NT2/D1 (cell line): ENCODE data around the gene DNAH17.

ENCODE experiments used
- DNase-seq: peaks from one replicate; pipeline ENCODE4 v3.0.0-alpha.2; 2011; ENCODE audit warnings: low read depth, low spot score
- H3K27me3 ChIP-seq: 2 replicates; pipeline ENCODE4 v1.6.0; 2011; ENCODE audit warnings: mild to moderate bottlenecking; ENCODE audit not compliant: insufficient read length, insufficient read depth
- H3K36me3 ChIP-seq: 2 replicates; pipeline ENCODE4 v1.6.1; 2011; ENCODE audit warnings: mild to moderate bottlenecking, low read length, mixed read lengths; ENCODE audit not compliant: insufficient read depth, insufficient read length
- H3K4me1 ChIP-seq: 2 replicates; pipeline ENCODE4 v1.5.1; 2011; ENCODE audit not compliant: insufficient read depth, insufficient read length
- H3K4me3 ChIP-seq: 2 replicates; pipeline ENCODE4 v1.5.1; 2011; ENCODE audit warnings: low read depth; ENCODE audit not compliant: insufficient read length
- H3K9ac ChIP-seq: 2 replicates; pipeline ENCODE4 v1.6.0; 2011; ENCODE audit warnings: low read depth; ENCODE audit not compliant: insufficient read length
- H3K9me3 ChIP-seq: 2 replicates; pipeline ENCODE4 v1.5.1; 2011; ENCODE audit warnings: mild to moderate bottlenecking, low read length; ENCODE audit not compliant: insufficient read depth
- SUZ12 ChIP-seq: IDR thresholded peaks from 2 replicates; pipeline ENCODE4 v1.6.1; 2011; ENCODE audit not compliant: insufficient read length, insufficient read depth; ENCODE audit errors: extremely low read depth
- YY1 ChIP-seq: IDR thresholded peaks from 2 replicates; pipeline ENCODE4 v1.6.1; 2011; ENCODE audit not compliant: insufficient read length, insufficient read depth
- ZNF274 ChIP-seq: IDR thresholded peaks from 2 replicates; pipeline ENCODE4 v1.6.1; 2011; ENCODE audit warnings: mild to moderate bottlenecking, low read depth, low read length

DNAH17 gene

DNA sequence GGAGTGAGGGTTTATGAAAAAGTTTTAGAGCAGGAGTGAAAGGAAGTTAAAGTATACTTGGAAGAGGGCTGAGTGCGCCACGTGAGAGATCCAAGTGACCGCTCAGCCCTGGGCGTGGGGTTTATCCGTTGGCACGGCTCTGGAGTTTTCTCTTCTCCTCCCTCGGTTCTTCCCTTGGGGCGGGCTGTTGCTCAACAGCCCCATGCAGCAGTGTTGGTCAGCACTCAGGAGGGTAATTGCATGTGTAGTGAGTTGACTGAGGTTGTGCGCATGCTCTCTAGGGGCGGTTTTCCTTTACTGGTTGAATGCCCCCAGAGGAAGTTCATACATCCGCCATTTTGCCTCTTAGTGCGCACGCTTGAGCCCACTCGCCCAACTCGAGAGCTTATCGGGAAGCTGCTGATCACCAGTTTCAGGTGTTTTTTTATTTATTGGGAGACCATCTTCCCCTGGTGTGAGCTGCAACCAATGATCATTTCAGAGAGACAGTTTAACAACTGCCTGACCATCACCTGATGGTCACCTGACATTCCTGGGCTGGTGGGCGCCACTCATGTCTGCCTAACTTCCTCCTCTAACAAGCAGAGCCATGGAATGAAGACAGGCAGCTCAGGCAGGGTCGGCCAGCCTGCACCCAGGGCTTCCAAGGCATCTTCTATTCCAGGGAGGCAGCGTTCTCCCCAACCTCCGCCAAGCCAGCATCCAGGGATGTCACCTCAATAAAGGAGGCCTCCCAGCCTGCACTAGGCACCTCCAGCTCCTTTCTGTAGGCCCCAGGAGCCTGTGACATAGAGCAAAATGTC is 41.3 kb upstream of the DNAH17 start:
- H3K9ac ChIP-seq, result no peak overlapping the region

DNA sequence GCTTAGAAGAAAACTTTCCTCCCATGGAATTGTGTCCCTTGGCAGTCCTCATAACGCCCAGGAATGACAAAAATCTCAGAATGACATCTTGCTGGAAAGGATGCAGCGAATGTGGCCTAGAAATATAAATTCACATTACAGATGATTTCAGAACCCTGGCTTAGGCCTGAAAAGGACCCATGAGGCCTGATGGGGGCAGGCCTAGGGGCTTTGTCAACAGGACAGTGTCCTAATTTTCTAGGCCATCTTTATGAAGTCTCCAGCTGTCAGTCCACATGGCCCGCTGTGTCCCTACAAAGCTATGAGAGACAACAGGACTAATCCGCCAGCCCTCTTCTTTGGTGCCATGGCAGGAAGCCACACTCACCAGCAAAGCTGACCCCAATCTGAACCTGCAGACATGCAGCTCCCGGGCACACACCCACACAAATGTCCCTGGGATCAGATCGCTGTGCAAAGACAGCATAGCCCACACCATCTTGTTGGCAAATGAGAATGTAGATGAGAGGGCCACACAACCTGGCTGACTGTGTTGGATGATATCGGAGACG is 40.4 kb upstream of the DNAH17 start:
- Histone ChIP-seq H3K36me3 (no peaks in the 10 kb centered on the region), H3K27me3 (no peaks in the 10 kb centered on the region), H3K9ac (no peak overlapping the region), H3K9me3 (peaks cover 10% of the 10 kb centered on the region), H3K4me3 (no peak overlapping the region), H3K4me1 (no peaks in the 10 kb centered on the region)
- TF ChIP-seq YY1 (no peak), ZNF274 (no peak), SUZ12 (no peak)
- DNase-seq, result no peak

More for the DNA sequence above, 41.3 kb upstream of the DNAH17 start:
- Histone ChIP-seq H3K9me3 (peaks cover 10% of the 10 kb centered on the region), H3K4me1 (no peaks in the 10 kb centered on the region), H3K36me3 (no peaks in the 10 kb centered on the region), H3K4me3 (no peak overlapping the region), H3K27me3 (no peaks in the 10 kb centered on the region)
- no peak for DNase-seq
- no peak for TF ChIP-seq SUZ12
- TF ChIP-seq ZNF274, result no peak
- TF ChIP-seq YY1, result no peak

DNA sequence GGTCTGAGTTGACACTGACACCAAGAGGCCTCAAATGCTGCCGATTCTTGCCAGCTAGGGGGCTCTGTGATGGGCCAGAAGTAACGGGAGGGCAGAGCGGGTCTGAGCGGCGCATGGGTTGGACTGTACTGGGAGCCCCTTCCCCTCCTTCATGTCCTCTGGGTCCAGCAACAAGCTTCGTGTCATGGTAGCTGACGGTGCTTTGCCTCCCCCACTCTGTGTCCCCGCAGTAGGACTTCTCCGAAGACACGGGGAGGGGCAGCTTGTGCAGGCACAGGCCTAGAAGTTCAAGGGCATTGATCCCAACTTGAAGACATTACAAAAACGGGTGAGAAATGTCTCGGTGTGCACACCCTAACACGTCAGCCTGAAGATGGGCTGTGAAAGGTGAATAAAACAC is 39.8 kb upstream of the DNAH17 start:
- TF ChIP-seq SUZ12 (no peak), ZNF274 (no peak), YY1 (no peak)
- peaks cover 10% of the 10 kb centered on the region for H3K9me3 ChIP-seq
- DNase-seq, result no peak
- no peak overlapping the region for H3K9ac ChIP-seq
- no peaks in the 10 kb centered on the region for H3K27me3 ChIP-seq
- H3K4me1 ChIP-seq, result no peaks in the 10 kb centered on the region
- no peak overlapping the region for H3K4me3 ChIP-seq
- no peaks in the 10 kb centered on the region for H3K36me3 ChIP-seq

DNA sequence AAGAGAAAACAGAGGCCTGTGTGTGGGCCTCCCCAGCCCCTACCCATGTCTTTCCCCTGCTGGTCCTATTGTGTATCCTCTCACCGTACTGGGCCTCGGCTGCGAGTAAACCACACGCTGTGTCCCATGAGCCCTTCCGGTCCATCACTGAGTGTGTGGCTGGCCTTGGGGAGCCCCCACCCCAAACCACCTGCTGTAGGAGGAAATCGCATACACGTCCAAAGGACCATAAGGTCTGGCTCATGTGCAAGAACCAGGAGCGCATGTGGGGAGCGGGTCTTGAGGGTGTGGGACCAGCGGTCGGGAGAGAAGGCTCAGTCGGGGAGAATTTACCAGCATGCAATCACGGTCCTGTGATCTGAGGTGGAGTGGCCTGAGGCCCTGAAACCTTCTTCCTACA is 38.4 kb upstream of the DNAH17 start:
- H3K27me3 ChIP-seq, result peaks cover 2% of the 10 kb centered on the region
- no peaks in the 10 kb centered on the region for H3K36me3 ChIP-seq
- H3K4me1 ChIP-seq, result no peaks in the 10 kb centered on the region
- H3K9me3 ChIP-seq, result peaks cover 10% of the 10 kb centered on the region
- no peak for DNase-seq
- TF ChIP-seq SUZ12 (no peak), YY1 (no peak), ZNF274 (no peak)
- no peak overlapping the region for H3K9ac ChIP-seq
- H3K4me3 ChIP-seq, result no peak overlapping the region

DNA sequence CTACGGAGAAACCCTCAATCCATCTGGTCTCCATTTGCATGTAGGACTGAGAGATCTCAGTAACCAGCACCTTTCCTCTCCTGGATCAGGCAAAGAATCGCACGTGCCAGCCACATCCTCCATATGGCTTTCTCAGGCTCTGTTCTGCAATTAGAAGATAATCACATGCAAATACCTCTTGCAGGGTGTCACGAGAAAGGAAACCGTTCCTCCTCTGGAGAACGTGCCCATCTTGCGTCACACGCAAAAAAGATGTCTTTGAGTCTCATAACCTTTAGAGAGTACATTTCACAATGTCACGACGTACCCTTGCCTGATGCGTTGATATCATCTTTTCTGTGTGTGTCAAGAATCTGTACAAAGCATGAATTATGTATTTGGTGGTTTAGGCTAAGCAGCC is 36.2 kb upstream of the DNAH17 start:
- TF ChIP-seq SUZ12, result no peak
- no peaks in the 10 kb centered on the region for H3K4me1 ChIP-seq
- H3K4me3 ChIP-seq, result no peak overlapping the region
- H3K36me3 ChIP-seq, result no peaks in the 10 kb centered on the region
- peaks cover 2% of the 10 kb centered on the region for H3K27me3 ChIP-seq
- DNase-seq, result no peak
- H3K9ac ChIP-seq, result no peak overlapping the region
- H3K9me3 ChIP-seq, result no peaks in the 10 kb centered on the region

DNA sequence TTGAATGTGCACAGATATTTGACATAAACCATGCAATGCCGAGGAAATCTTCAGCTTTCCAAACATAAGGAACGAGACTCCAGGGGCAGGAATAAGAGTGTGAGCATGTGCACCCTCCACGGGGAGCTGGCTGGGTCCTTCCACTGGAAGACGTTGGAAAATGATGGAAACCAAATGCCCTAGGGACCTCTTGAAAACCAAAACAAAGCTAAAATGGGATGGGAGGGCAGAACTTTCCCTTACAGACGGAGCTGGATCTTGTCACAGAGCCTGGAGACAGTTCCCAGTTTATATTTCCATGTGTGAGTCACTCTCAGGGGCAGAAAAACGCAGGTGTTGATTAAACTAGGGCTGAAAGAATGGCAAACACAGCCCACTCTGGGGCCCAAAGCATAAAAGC is 34.4 kb upstream of the DNAH17 start:
- H3K36me3 ChIP-seq, result no peaks in the 10 kb centered on the region
- H3K9ac ChIP-seq, result no peak overlapping the region
- no peaks in the 10 kb centered on the region for H3K4me1 ChIP-seq
- TF ChIP-seq ZNF274 (no peak), SUZ12 (no peak), YY1 (no peak)
- no peak overlapping the region for H3K4me3 ChIP-seq
- no peak for DNase-seq
- H3K27me3 ChIP-seq, result peaks cover 2% of the 10 kb centered on the region
- H3K9me3 ChIP-seq, result no peaks in the 10 kb centered on the region

DNA sequence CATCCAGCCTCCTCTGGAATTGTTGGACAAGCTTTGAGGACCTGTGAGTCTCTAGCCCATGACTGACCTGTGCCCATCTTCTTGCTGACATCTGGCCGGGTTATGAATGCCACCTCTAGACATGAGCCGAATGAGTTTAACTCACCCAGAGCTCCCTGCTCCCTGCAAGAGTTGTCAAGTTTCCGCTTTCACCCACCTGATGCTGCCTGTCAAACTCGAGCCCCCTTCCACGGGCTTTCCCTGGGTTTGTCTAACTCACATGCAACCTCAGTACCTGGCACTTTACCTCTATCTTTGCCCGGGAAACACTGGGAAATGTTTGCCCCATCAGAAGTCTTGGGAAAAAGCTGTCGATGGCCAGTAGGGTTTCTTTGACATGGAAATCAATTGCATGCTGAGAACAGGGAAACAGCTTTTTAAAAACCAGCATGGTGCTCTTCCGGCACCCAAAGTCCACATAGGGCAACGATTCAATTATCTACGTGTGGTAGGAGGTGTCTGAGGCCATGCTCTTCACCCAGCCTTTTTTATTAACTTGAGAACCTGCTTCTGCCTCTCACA is 33.8 kb upstream of the DNAH17 start:
- no peak for DNase-seq
- Histone ChIP-seq H3K36me3 (no peaks in the 10 kb centered on the region), H3K9ac (no peak overlapping the region), H3K9me3 (no peaks in the 10 kb centered on the region), H3K27me3 (peaks cover 2% of the 10 kb centered on the region), H3K4me3 (no peak overlapping the region), H3K4me1 (no peaks in the 10 kb centered on the region)
- no peak for TF ChIP-seq YY1
- TF ChIP-seq SUZ12, result no peak
- TF ChIP-seq ZNF274, result no peak
